HFF-Myc (cell line): Measurements from ENCODE around the gene RALGPS2.

Experiments
- DNase-seq: peaks from one replicate; pipeline ENCODE4 v3.0.0-alpha.2; 2011; ENCODE audit warnings: low read depth; ENCODE audit errors: extremely low read depth
- H3K4me3 ChIP-seq: replicated peaks from 2 replicates; pipeline ENCODE4 v1.5.1; 2011; ENCODE audit warnings: low read depth, mild to moderate bottlenecking, control low read depth, low read length
- TF ChIP-seq, protein P1 (sequence below): IDR thresholded peaks from 2 replicates; pipeline ENCODE4 v1.5.1; 2012; ENCODE audit warnings: mild to moderate bottlenecking, low read depth, low read length, control low read depth; ENCODE audit errors: missing control alignments

The RALGPS2 gene

GRCh38 chr1:178867670-178868069 is 142.6 kb downstream of the RALGPS2 start:
- DNase-seq, result no peak
- H3K4me3 ChIP-seq, result no peak overlapping the region
- TF ChIP-seq, protein P1, sequence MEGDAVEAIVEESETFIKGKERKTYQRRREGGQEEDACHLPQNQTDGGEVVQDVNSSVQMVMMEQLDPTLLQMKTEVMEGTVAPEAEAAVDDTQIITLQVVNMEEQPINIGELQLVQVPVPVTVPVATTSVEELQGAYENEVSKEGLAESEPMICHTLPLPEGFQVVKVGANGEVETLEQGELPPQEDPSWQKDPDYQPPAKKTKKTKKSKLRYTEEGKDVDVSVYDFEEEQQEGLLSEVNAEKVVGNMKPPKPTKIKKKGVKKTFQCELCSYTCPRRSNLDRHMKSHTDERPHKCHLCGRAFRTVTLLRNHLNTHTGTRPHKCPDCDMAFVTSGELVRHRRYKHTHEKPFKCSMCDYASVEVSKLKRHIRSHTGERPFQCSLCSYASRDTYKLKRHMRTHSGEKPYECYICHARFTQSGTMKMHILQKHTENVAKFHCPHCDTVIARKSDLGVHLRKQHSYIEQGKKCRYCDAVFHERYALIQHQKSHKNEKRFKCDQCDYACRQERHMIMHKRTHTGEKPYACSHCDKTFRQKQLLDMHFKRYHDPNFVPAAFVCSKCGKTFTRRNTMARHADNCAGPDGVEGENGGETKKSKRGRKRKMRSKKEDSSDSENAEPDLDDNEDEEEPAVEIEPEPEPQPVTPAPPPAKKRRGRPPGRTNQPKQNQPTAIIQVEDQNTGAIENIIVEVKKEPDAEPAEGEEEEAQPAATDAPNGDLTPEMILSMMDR, result no peak

- DNase-seq, result no peak
- H3K4me3 ChIP-seq, result no peak overlapping the region
- TF ChIP-seq, protein P1, result no peak
Observed at GRCh38 chr1:178868706-178869105, 143.7 kb downstream of the RALGPS2 start.

DNA sequence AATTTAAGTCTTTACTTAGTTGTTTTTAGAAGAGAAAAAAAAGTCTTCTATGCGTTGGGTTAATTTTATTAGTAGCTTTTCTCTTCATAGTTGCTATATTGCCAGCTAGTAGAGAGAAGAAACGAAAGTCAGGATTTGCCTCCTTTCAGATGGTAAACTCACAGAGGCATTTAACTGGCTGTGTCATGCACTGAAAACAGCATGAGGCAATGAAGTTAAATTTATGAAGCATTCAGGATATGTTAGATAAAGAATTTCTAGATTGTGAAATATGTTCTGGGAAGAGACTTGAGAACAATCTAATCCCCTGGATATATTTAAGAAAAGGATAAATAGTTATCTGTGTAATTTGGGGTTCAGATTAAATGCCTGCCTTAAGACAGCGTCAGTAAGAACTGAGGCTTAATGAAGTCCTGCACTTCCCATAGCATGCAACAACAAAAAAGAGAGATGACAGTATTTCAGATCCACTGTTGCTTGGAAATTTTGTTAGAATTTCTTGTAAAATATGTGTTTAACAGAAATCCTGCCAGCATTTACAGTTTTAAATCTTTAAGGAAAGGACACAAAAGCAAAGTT is 144.2 kb downstream of the RALGPS2 start:
- TF ChIP-seq, protein P1, result no peak
- no peak for DNase-seq
- no peak overlapping the region for H3K4me3 ChIP-seq

DNA sequence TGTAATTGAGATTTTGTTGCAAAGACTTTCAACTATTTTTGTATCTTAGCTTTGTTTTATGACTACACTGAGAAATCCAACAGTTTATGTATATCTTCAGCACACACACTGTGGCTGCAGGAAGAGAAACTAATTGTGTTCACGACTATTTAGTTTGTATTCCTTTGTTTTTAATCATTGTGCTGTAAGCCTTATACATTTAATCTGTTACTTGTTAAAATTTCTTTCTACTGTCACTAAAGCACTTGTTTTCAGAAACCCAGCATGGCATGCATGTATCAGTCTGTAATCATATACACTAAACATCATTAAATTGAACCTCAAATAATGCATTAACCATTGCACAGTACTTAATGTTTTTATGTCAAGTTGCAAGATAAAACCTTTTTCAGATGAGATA is 145.2 kb downstream of the RALGPS2 start:
- H3K4me3 ChIP-seq, result no peak overlapping the region
- no peak for DNase-seq

DNA sequence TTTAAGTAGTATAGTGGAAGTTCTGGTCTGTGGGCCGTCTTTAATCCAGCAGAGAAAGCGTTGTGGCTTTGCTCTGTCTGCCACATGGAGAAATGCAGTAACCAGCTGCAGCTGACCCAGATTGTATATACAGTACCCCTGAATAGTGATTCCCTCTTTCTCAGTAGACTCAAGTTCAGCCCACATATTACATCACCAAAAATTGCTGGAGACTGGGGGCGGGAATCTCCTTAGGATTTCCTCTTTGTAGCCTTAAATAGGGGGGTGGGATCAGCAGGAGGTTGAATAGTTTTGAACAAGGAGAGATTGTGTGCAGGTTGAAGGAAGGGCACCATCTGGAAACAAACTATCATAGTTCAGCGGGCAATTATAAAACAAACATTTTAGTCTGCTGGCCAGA is 145.9 kb downstream of the RALGPS2 start, which contains the start of gene ANGPTL1:
Gene ANGPTL1 (minus strand): TSS at position 134 of the 400 bp plus-strand sequence. CDS start 5,301 bp downstream, outside the sequence.
- TF ChIP-seq, protein P1, result no peak
- DNase-seq, result peak; percentile 16
- no peak within 1 kb of the TSS for H3K4me3 ChIP-seq

More for the DNA sequence above, 145.2 kb downstream of the RALGPS2 start:
- TF ChIP-seq, protein P1, result no peak

DNA sequence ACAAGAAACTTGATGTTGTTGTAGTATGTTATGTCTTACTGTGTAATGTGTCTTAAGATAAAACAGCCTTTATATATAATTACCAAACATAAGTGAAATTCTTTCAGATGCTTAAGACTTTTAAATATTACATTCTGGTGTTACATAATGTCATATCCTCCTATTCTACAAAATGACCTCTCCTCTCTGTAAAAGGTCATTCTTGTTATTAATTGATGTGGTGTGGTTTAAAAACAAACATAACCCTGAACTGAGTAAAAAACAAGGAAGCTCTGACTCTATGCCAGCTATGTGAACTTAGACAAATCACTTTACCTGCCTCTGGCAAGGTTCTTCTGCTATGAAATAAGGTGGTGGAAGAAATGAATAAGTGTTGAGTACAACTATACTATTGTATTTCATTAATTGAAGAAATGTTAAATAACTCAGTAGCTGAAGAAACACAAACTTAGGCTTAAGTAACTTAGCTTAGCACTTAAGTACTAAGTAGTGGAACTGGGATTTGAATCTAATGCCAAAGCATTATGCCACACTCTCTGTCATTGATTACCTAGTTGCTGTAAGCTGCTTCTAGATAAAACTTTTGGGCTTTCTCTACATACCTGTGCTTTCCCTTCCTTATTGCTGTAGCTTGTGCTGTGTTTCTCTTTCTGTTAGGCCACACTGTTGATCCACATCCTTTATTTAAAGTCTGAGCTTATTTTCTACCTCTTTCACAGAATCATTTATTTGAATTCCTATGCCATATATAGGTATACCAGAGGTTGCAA is 146.7 kb downstream of the RALGPS2 start:
- DNase-seq, result no peak
- no peak overlapping the region for H3K4me3 ChIP-seq
- TF ChIP-seq, protein P1, result no peak

DNA sequence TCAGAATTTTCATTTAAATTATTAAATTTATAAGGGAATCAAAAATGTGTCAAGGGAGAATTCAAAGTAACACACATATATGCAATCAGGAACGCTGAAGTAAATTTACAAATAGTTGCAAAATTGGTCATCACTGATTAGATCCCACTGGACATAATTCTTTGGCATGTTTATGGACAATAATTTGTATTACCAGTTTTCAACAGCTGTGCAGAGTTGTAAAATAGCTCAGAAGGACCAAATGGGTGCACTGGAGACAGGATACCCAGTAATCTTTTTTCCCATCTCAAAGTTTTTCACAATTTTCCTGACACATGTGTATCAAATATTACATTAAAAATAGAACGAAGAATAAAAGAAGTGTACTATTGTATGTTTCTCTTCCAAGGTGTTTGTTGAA is 149.9 kb downstream of the RALGPS2 start:
- TF ChIP-seq, protein P1, result no peak
- no peak overlapping the region for H3K4me3 ChIP-seq
- no peak for DNase-seq
